Fibroblast of lung (primary cell): ENCODE measurements around the gene ARRB1. TPM values are rescaled to one million over a fixed set of nuclear protein-coding genes. Genes with fewer than 3 reads are reported as not detected.

Experiments used
- DNase-seq, 2 donors: peaks; one replicate each; pipeline versions ENCODE4 v3.0.0 to v3.0.0-alpha.2; 2010; ENCODE audit warnings: low read depth in 2 of 2
- H2AFZ ChIP-seq: 2 replicates; pipeline ENCODE4 v1.5.1; 2012; ENCODE audit warnings: low read length, control low read depth, inconsistent platforms
- H3K27ac ChIP-seq: 2 replicates; pipeline ENCODE4 v1.5.1; 2011; ENCODE audit warnings: low read length, control low read depth; ENCODE audit not compliant: insufficient read depth
- H3K27me3 ChIP-seq: 2 replicates; pipeline ENCODE4 v1.5.1; 2011; ENCODE audit warnings: mild to moderate bottlenecking, low read length; ENCODE audit not compliant: control insufficient read depth, insufficient read depth
- H3K36me3 ChIP-seq: 2 replicates; pipeline ENCODE4 v1.5.1; 2011; ENCODE audit warnings: low read length; ENCODE audit not compliant: control insufficient read depth, insufficient read depth
- H3K4me1 ChIP-seq: 2 replicates; pipeline ENCODE4 v1.5.1; 2011; ENCODE audit warnings: low read length; ENCODE audit not compliant: control insufficient read depth, insufficient read depth; ENCODE audit errors: extremely low read depth
- H3K4me2 ChIP-seq: 2 replicates; pipeline ENCODE4 v1.5.1; 2011; ENCODE audit warnings: low read length, control low read depth; ENCODE audit not compliant: insufficient read depth; ENCODE audit errors: extremely low read depth
- H3K4me3 ChIP-seq, 4 experiments: fragments of 200-600 bp in 1 of 4; sonication (generic) in 1 of 4; replicated peaks in 1 of 4; 2 replicates each; pipeline ENCODE4 v1.5.1; 2011 to 2016; ENCODE audit warnings: low read length in 4 of 4, low read depth in 3 of 4, mild to moderate bottlenecking in 3 of 4, control low read depth in 2 of 4, inconsistent platforms in 1 of 4, mixed read lengths in 1 of 4; ENCODE audit not compliant: insufficient read depth in 1 of 4; ENCODE audit errors: control extremely low read depth in 1 of 4
- H3K79me2 ChIP-seq: 2 replicates; pipeline ENCODE4 v1.5.1; 2012; ENCODE audit warnings: mild to moderate bottlenecking, low read length, inconsistent platforms; ENCODE audit not compliant: control insufficient read depth, insufficient read depth
- H3K9ac ChIP-seq: 2 replicates; pipeline ENCODE4 v1.5.1; 2011; ENCODE audit warnings: mild to moderate bottlenecking, low read length, control low read depth; ENCODE audit not compliant: insufficient read depth
- H3K9me3 ChIP-seq: 2 replicates; pipeline ENCODE4 v1.5.1; 2012; ENCODE audit warnings: low read depth, low read length; ENCODE audit not compliant: control insufficient read depth, insufficient read depth
- H4K20me1 ChIP-seq: 2 replicates; pipeline ENCODE4 v1.5.1; 2011; ENCODE audit warnings: low read length; ENCODE audit not compliant: control insufficient read depth, insufficient read depth; ENCODE audit errors: extremely low read depth
- EZH2 ChIP-seq: IDR thresholded peaks from 2 replicates; pipeline ENCODE4 v1.5.1; 2012; ENCODE audit warnings: low read length, control low read depth, mild to moderate bottlenecking; ENCODE audit errors: missing control alignments
- polyA plus RNA-seq, 2 donors: library from polyadenylated mRNA; depleted of rRNA in 1 of 2; stranded (reverse) in 1 of 2; unstranded in 1 of 2; fragments of >200 nt; gene quantifications; 2 replicates each; pipeline ENCODE4 v1.2.1, GENCODE V29; 2011 to 2012; ENCODE audit warnings: missing spikeins in 1 of 2
- total RNA-seq: library from RNA; depleted of rRNA; stranded (reverse); fragments of >200 nt; gene quantifications from 2 replicates; pipeline ENCODE4 v1.2.1, GENCODE V29; 2014
- TF ChIP-seq, protein P1 (sequence below), 2 donors: IDR thresholded peaks in 1 of 2; conservative IDR thresholded peaks in 1 of 2; 1 replicate in 1 of 2; 2 replicates in 1 of 2; pipeline ENCODE4 v1.5.1; 2011 to 2012; ENCODE audit warnings: low read length in 2 of 2, control low read depth in 1 of 2, inconsistent platforms in 1 of 2, low read depth in 1 of 2, mild to moderate bottlenecking in 1 of 2

ARRB1 gene
- total and polyA plus RNA-seq, 2 donors (not counting 1 experiment from before 2014, with no cell fraction given): 4.3 to 18.9 TPM

DNA sequence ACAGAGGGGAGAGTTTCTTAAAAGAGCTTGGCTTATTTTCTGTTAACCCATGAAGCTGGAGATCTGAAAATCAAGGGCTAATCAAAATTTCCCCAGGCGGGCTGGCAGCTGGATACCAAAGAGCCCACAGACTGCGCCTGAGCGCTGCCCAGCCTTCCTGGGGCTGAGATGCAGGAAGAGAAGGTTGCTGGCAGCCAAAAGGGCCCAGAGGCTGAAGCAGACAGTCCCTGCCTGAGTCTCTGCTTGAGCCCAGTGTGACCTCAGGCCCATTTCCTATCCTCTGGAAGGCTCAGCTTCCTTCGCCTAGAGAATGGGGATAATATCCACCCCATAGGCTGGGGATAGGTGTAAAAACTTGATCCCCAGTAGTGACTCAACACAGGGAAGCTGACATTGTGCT is 49.1 kb downstream of the ARRB1 start:
- Histone ChIP-seq H3K79me2 (no peaks in the 10 kb centered on the region), H3K27me3 (no peaks in the 10 kb centered on the region), H3K4me3 (no peak overlapping the region), H2AFZ (no peak overlapping the region), H3K9me3 (no peaks in the 10 kb centered on the region), H3K9ac (no peak overlapping the region), H3K36me3 (no peaks in the 10 kb centered on the region), H4K20me1 (no peaks in the 10 kb centered on the region), H3K4me1 (no peaks in the 10 kb centered on the region), H3K27ac (no peak overlapping the region), H3K4me2 (no peak overlapping the region)
- no peak for DNase-seq
- TF ChIP-seq, protein P1, sequence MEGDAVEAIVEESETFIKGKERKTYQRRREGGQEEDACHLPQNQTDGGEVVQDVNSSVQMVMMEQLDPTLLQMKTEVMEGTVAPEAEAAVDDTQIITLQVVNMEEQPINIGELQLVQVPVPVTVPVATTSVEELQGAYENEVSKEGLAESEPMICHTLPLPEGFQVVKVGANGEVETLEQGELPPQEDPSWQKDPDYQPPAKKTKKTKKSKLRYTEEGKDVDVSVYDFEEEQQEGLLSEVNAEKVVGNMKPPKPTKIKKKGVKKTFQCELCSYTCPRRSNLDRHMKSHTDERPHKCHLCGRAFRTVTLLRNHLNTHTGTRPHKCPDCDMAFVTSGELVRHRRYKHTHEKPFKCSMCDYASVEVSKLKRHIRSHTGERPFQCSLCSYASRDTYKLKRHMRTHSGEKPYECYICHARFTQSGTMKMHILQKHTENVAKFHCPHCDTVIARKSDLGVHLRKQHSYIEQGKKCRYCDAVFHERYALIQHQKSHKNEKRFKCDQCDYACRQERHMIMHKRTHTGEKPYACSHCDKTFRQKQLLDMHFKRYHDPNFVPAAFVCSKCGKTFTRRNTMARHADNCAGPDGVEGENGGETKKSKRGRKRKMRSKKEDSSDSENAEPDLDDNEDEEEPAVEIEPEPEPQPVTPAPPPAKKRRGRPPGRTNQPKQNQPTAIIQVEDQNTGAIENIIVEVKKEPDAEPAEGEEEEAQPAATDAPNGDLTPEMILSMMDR (conservative IDR thresholded peaks at IDR 0.05 in 1 of 2, IDR thresholded peaks at IDR 0.05 in 1 of 2; ENCODE audit: low read depth in 1 of 2, low read length in 2 of 2): no peak
- TF ChIP-seq EZH2: no peak

DNA sequence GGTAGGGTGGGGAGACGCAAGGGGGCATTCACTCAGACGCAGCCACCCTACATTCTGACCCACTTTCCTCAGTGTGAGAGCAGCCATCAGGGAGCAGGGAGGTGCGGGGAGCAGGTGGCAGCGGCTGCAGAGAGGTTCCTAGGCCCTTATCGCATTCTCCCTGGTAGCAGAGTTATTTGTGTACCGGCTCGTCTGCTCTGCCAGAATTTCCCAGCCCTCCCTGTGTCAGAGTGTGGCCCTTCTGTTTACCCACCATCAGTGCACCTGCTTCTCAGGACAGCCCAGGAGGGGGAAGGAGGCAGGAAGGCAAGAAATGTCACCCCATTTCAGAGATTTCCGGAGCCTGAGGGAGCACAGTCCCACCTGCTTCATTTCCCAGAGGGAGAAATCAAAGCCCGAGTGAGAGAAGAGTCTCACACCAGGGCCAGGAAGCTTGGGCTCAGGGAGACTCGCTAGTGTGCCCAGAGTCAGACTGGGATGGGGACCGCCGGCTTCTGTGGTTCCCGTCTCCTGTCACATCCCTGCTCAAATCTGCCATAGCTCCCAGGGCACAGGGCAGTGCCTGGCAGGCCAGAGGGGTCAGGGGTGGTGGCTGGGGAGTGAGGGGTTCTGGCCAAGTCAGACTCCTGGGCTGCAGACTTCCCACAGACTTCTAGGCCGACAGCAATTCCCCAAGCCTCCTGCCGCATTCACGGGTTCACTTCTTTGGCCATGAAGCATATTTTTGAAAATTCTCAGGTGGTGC is 49.7 kb downstream of the ARRB1 start:
- Histone ChIP-seq H3K9me3 (no peaks in the 10 kb centered on the region), H3K4me1 (no peaks in the 10 kb centered on the region), H2AFZ (no peak overlapping the region), H3K9ac (no peak overlapping the region), H3K27ac (no peak overlapping the region), H3K4me3 (no peak overlapping the region), H4K20me1 (no peaks in the 10 kb centered on the region), H3K36me3 (no peaks in the 10 kb centered on the region), H3K27me3 (no peaks in the 10 kb centered on the region), H3K79me2 (no peaks in the 10 kb centered on the region), H3K4me2 (no peak overlapping the region)
- DNase-seq: no peak
- TF ChIP-seq, protein P1 (conservative IDR thresholded peaks at IDR 0.05 in 1 of 2, IDR thresholded peaks at IDR 0.05 in 1 of 2; ENCODE audit: low read depth in 1 of 2, low read length in 2 of 2): no peak
- no peak for TF ChIP-seq EZH2

DNA sequence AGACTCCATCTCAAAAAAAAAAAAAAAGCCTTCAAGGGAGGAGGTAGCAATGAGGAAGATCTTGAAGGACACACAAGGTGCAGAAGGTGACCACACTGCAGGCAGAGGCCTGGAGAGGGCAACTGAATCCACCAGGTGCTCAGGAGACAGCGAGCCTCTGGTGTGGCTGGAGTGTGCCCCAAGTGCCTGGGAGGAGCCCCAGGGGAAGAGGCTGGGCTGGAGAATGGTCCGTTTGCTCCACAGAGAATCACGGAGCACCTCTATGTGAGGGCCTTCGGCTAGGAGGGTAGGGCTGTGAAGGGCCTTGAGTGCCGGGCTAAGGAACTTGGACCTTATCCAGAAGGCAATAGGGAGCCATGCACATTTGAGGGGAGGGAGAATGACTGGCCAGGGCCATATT is 50.3 kb downstream of the ARRB1 start:
- Histone ChIP-seq H3K4me2 (no peak overlapping the region), H3K4me1 (no peaks in the 10 kb centered on the region), H3K36me3 (no peaks in the 10 kb centered on the region), H3K79me2 (no peaks in the 10 kb centered on the region), H3K9me3 (no peaks in the 10 kb centered on the region), H3K4me3 (no peak overlapping the region), H3K9ac (no peak overlapping the region), H4K20me1 (no peaks in the 10 kb centered on the region), H3K27me3 (no peaks in the 10 kb centered on the region), H2AFZ (no peak overlapping the region), H3K27ac (no peak overlapping the region)
- no peak for DNase-seq
- TF ChIP-seq, protein P1 (conservative IDR thresholded peaks at IDR 0.05 in 1 of 2, IDR thresholded peaks at IDR 0.05 in 1 of 2; ENCODE audit: low read depth in 1 of 2, low read length in 2 of 2): no peak
- no peak for TF ChIP-seq EZH2
